Stomach (tissue), 9 donors: ENCODE data around the gene HCN2. TPM values are rescaled to one million over a fixed set of nuclear protein-coding genes. Genes with fewer than 3 reads are reported as not detected.

Experiments
- DNase-seq, 2 donors: peaks; one replicate each; pipeline versions ENCODE4 v3.0.0 to v3.0.0-alpha.2; 2013 to 2019
- H3K27ac ChIP-seq, 5 donors: fragments of 200-600 bp in 4 of 5; sonication (generic) in 4 of 5; one replicate each; pipeline ENCODE4 v1.5.1; 2013 to 2019; ENCODE audit warnings: mild to moderate bottlenecking in 1 of 5, moderate library complexity in 1 of 5
- H3K27me3 ChIP-seq, 3 donors: fragments of 200-600 bp; sonication (generic); one replicate each; pipeline ENCODE4 v1.5.1; 2017 to 2019; ENCODE audit warnings: mixed run types in 1 of 3
- H3K36me3 ChIP-seq, 4 donors: fragments of 200-600 bp; sonication (generic); 1 replicate in 3 of 4; 2 replicates in 1 of 4; pipeline ENCODE4 v1.5.1; 2016 to 2019
- H3K4me1 ChIP-seq, 4 donors: fragments of 200-600 bp; sonication (generic); one replicate each; pipeline ENCODE4 v1.5.1; 2016 to 2019
- H3K4me3 ChIP-seq, 4 donors: fragments of 200-600 bp; sonication (generic) in 3 of 4; one replicate each; pipeline ENCODE4 v1.5.1; 2016 to 2019; ENCODE audit warnings: mild to moderate bottlenecking in 1 of 4
- H3K9me3 ChIP-seq, 4 donors: fragments of 200-600 bp; sonication (generic); one replicate each; pipeline ENCODE4 v1.5.1; 2016 to 2019
- EP300 ChIP-seq: sonication (generic); formaldehyde crosslinking; IDR thresholded peaks from one replicate; pipeline ENCODE4 v1.6.1; 2017; ENCODE audit warnings: antibody characterized with exemption
- POLR2A ChIP-seq, 4 donors: fragments of 450-650 bp; IDR thresholded peaks; one replicate each; pipeline ENCODE4 v1.6.1; 2016; ENCODE audit warnings: antibody characterized with exemption in 4 of 4, control low read depth in 2 of 4, mild to moderate bottlenecking in 1 of 4, moderate library complexity in 1 of 4
- POLR2AphosphoS5 ChIP-seq, 3 donors: sonication (generic); formaldehyde crosslinking; IDR thresholded peaks; one replicate each; pipeline ENCODE4 v1.6.1; 2016; ENCODE audit warnings: antibody characterized with exemption in 3 of 3
- WGBS, 5 donors: extraction: QIAGEN DNeasy Blood & Tissue Kit in 3 of 5; methylation state at CpG; one replicate each; pipeline versions ENCODE4 v1.1.5 to v1.1.7; 2013 to 2018; 5-methylcytosine and 5-hydroxymethylcytosine counted together
- intact Hi-C: fragments of 100-400 bp; cut with DNase I; formaldehyde crosslinking; loops from one replicate; pipeline ENCODE4 v1.15.1; 2023; ENCODE audit warnings: low total_unique reads
- polyA plus RNA-seq, 3 donors: library from polyadenylated mRNA; stranded (reverse); fragments of 200-250 nt; gene quantifications; one replicate each; pipeline ENCODE4 v1.2.3, GENCODE V29; 2013
- total RNA-seq, 5 donors: library from RNA; depleted of rRNA; stranded (reverse); fragments of >200 nt; gene quantifications; one replicate each; pipeline versions ENCODE4 v1.1.0 to v1.2.3, GENCODE V29; 2014 to 2016
- TF ChIP-seq, protein P1 (sequence below), 7 experiments: fragments of 450-650 bp in 4 of 7; fragments of 200-600 bp in 3 of 7; sonication (generic) in 3 of 7; IDR thresholded peaks; one replicate each; pipeline ENCODE4 v1.5.1; 2016 to 2019; ENCODE audit warnings: antibody characterized with exemption in 7 of 7, control low read depth in 2 of 7, mild to moderate bottlenecking in 1 of 7
- donor health status: healthy with polysubstance abuse.
- donor health status: Bipolar disorder and iron deficiency.
- donor health status: healthy.

HCN2 gene
- total and polyA plus RNA-seq, 8 donors = 0.10 to 0.18 (median 0.15) TPM; not detected in 5

DNA sequence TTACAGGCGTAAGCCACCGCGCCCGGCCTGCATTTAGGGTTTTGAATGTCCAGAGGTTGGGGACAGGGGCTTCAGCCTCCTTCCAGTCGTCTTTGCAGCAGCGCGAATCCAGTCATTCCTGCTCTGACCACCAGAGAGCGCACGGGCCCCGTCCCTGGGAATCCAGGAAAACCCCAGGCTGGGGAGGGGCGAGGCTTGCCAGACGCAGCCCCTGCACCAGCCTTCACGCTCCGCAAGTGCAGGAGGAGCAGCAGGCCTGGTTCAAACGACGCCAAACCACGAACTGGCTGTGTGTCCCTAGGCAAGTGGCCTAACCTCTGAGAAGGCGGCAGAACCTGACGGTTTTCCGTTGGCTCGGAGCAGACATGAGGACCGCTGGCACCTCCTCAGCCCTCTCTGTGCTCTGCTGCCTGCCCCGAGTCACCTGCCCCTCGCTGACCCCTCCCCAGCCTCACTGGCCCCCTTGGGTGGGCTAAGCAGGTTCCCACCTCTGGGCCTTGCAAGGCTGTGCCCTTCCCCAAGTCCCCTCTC, 75.3 kb downstream of the HCN2 start:
- H3K4me1 ChIP-seq = peaks cover 35 to 48% (median 42%) of the 10 kb centered on the region in 4 donors
- no peaks in the 10 kb centered on the region for H3K36me3 ChIP-seq
- DNase-seq = peak; percentile 83 to 93
- WGBS, 5 donors = 5 to 19% (median 6%) methylated on average over 10 to 24 of the region's 24 CpGs
- H3K27ac ChIP-seq = peak overlapping the region in 1 of 5 donors; percentile 60
- peak overlapping the region in 2 of 4 donors; percentile 11 to 32 for H3K4me3 ChIP-seq
- intact Hi-C loops = loop anchor here (5.0 kb wide), 1 partner anchor 67 kb away; no protein-coding TSS in a partner anchor
- H3K9me3 ChIP-seq = no peaks in the 10 kb centered on the region
- H3K27me3 ChIP-seq = no peaks in the 10 kb centered on the region
- TF ChIP-seq, protein P1, sequence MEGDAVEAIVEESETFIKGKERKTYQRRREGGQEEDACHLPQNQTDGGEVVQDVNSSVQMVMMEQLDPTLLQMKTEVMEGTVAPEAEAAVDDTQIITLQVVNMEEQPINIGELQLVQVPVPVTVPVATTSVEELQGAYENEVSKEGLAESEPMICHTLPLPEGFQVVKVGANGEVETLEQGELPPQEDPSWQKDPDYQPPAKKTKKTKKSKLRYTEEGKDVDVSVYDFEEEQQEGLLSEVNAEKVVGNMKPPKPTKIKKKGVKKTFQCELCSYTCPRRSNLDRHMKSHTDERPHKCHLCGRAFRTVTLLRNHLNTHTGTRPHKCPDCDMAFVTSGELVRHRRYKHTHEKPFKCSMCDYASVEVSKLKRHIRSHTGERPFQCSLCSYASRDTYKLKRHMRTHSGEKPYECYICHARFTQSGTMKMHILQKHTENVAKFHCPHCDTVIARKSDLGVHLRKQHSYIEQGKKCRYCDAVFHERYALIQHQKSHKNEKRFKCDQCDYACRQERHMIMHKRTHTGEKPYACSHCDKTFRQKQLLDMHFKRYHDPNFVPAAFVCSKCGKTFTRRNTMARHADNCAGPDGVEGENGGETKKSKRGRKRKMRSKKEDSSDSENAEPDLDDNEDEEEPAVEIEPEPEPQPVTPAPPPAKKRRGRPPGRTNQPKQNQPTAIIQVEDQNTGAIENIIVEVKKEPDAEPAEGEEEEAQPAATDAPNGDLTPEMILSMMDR (IDR thresholded peaks at IDR 0.05) = peak in 6 of 7 experiments; percentile 20 to 97 (median 90)
- TF ChIP-seq POLR2A (IDR thresholded peaks at IDR 0.05) (no peak), POLR2AphosphoS5 (IDR thresholded peaks at IDR 0.05) (peak in 1 of 3 donors; percentile 52), EP300 (no peak)

Other genes with a start within 250 kb of the HCN2 start
- gene MIER2, start 245.1 kb upstream of the HCN2 start, total RNA-seq = 10 to 100 TPM in 4 of 5 donors, 1 to 10 TPM in 1; 5.8 to 29.6 (median 13.6) TPM
- gene MIER2, start 245.1 kb upstream of the HCN2 start, polyA plus RNA-seq = 10 to 100 TPM in 2 of 3 donors, 1 to 10 TPM in 1; 8.4 to 13.4 (median 12.1) TPM
- 1 to 10 TPM in 1 of 5 donors, under 1 TPM in 1, not detected in 3; 0.73 to 9.3 TPM for gene C2CD4C, start 180.7 kb upstream of the HCN2 start, total RNA-seq
- gene C2CD4C, start 180.7 kb upstream of the HCN2 start, polyA plus RNA-seq = under 1 TPM; 0.31 to 0.61 (median 0.55) TPM
- gene SHC2, start 128.8 kb upstream of the HCN2 start, total RNA-seq = 100 to 1,000 TPM in 2 of 5 donors, 10 to 100 TPM in 3; 13.8 to 169 (median 34.8) TPM
- 10 to 100 TPM; 27.6 to 40.7 (median 38.4) TPM for gene SHC2, start 128.8 kb upstream of the HCN2 start, polyA plus RNA-seq
- gene MADCAM1, start 93.4 kb upstream of the HCN2 start, total RNA-seq = 10 to 100 TPM in 1 of 5 donors, 1 to 10 TPM in 2, under 1 TPM in 1, not detected in 1; 0.45 to 11.9 (median 2.1) TPM
- gene MADCAM1, start 93.4 kb upstream of the HCN2 start, polyA plus RNA-seq = 1 to 10 TPM; 1.5 to 2.9 (median 2.3) TPM
- 10 to 100 TPM in 3 of 5 donors, 1 to 10 TPM in 2; 1.2 to 65.5 (median 15.2) TPM for gene TPGS1, start 82.4 kb upstream of the HCN2 start, total RNA-seq
- gene TPGS1, start 82.4 kb upstream of the HCN2 start, polyA plus RNA-seq = 10 to 100 TPM; 26.3 to 33.8 (median 26.4) TPM
- gene CDC34, start 58.1 kb upstream of the HCN2 start, total RNA-seq = 100 to 1,000 TPM in 2 of 5 donors, 10 to 100 TPM in 3; 26.1 to 503 (median 72.9) TPM
- gene CDC34, start 58.1 kb upstream of the HCN2 start, polyA plus RNA-seq = 10 to 100 TPM; 62.9 to 82.1 (median 80.5) TPM
- 1 to 10 TPM in 1 of 5 donors, under 1 TPM in 1, not detected in 3; 0.55 to 5.4 TPM for gene GZMM, start 45.8 kb upstream of the HCN2 start, total RNA-seq
- gene GZMM, start 45.8 kb upstream of the HCN2 start, polyA plus RNA-seq = 1 to 10 TPM in 1 of 3 donors, under 1 TPM in 2; 0.37 to 6.6 (median 0.93) TPM
- 1,000 to 10,000 TPM in 1 of 5 donors, 100 to 1,000 TPM in 4; 184 to 1,029 (median 269) TPM for gene BSG, start 17.3 kb upstream of the HCN2 start, total RNA-seq
- 100 to 1,000 TPM; 193 to 524 (median 393) TPM for gene BSG, start 17.3 kb upstream of the HCN2 start, polyA plus RNA-seq
- gene POLRMT, start 43.7 kb downstream of the HCN2 start, total RNA-seq = 100 to 1,000 TPM in 1 of 5 donors, 10 to 100 TPM in 4; 18.5 to 196 (median 57.8) TPM
- gene POLRMT, start 43.7 kb downstream of the HCN2 start, polyA plus RNA-seq = 100 to 1,000 TPM in 1 of 3 donors, 10 to 100 TPM in 2; 73.5 to 103 (median 89.4) TPM
- under 1 TPM in 1 of 5 donors, not detected in 4; 0.45 TPM for gene FGF22, start 50.0 kb downstream of the HCN2 start, total RNA-seq
- under 1 TPM; 0.37 to 0.76 (median 0.48) TPM for gene FGF22, start 50.0 kb downstream of the HCN2 start, polyA plus RNA-seq
- 100 to 1,000 TPM in 1 of 5 donors, 10 to 100 TPM in 4; 21.1 to 240 (median 65.9) TPM for gene RNF126, start 73.3 kb downstream of the HCN2 start, total RNA-seq
- gene RNF126, start 73.3 kb downstream of the HCN2 start, polyA plus RNA-seq = 10 to 100 TPM; 29.9 to 35.1 (median 35.0) TPM
- gene FSTL3, start 86.5 kb downstream of the HCN2 start, total RNA-seq = 100 to 1,000 TPM in 1 of 5 donors, 10 to 100 TPM in 4; 12.3 to 136 (median 62.9) TPM
- 10 to 100 TPM; 12.5 to 32.8 (median 20.7) TPM for gene FSTL3, start 86.5 kb downstream of the HCN2 start, polyA plus RNA-seq
- not detected for gene PRSS57, start 105.6 kb downstream of the HCN2 start, total RNA-seq
- gene PRSS57, start 105.6 kb downstream of the HCN2 start, polyA plus RNA-seq = not detected
- gene PALM, start 119.1 kb downstream of the HCN2 start, total RNA-seq = 10 to 100 TPM; 12.1 to 88.9 (median 17.5) TPM
- gene PALM, start 119.1 kb downstream of the HCN2 start, polyA plus RNA-seq = 10 to 100 TPM in 2 of 3 donors, 1 to 10 TPM in 1; 9.8 to 14.8 (median 12.0) TPM
- 100 to 1,000 TPM in 1 of 5 donors, 10 to 100 TPM in 3, 1 to 10 TPM in 1; 5.3 to 149 (median 27.7) TPM for gene MISP, start 161.2 kb downstream of the HCN2 start, total RNA-seq
- gene MISP, start 161.2 kb downstream of the HCN2 start, polyA plus RNA-seq = 10 to 100 TPM in 2 of 3 donors, 1 to 10 TPM in 1; 2.1 to 12.9 (median 12.5) TPM
- 100 to 1,000 TPM in 4 of 5 donors, 10 to 100 TPM in 1; 92.9 to 539 (median 173) TPM for gene PTBP1, start 207.6 kb downstream of the HCN2 start, total RNA-seq
- gene PTBP1, start 207.6 kb downstream of the HCN2 start, polyA plus RNA-seq = 10 to 100 TPM; 74.8 to 80.9 (median 74.8) TPM
- gene PLPPR3, start 232.1 kb downstream of the HCN2 start, total RNA-seq = under 1 TPM in 1 of 5 donors, not detected in 4; 0.55 TPM
- under 1 TPM in 1 of 3 donors, not detected in 2; 0.46 TPM for gene PLPPR3, start 232.1 kb downstream of the HCN2 start, polyA plus RNA-seq
- gene AZU1, start 238.0 kb downstream of the HCN2 start, total RNA-seq = under 1 TPM in 1 of 5 donors, not detected in 4; 0.55 TPM
- 1 to 10 TPM in 1 of 3 donors, under 1 TPM in 2; 0.53 to 1.5 (median 1.00) TPM for gene AZU1, start 238.0 kb downstream of the HCN2 start, polyA plus RNA-seq